ENCODE data around the gene SNED1. TPM values are rescaled to one million over a fixed set of nuclear protein-coding genes. Genes with fewer than 3 reads are reported as not detected.

Gene SNED1
- polyA plus RNA-seq, 2 of the 4 experiments (the other 2 are of a cell fraction), result 0.15 to 0.21 TPM

DNA sequence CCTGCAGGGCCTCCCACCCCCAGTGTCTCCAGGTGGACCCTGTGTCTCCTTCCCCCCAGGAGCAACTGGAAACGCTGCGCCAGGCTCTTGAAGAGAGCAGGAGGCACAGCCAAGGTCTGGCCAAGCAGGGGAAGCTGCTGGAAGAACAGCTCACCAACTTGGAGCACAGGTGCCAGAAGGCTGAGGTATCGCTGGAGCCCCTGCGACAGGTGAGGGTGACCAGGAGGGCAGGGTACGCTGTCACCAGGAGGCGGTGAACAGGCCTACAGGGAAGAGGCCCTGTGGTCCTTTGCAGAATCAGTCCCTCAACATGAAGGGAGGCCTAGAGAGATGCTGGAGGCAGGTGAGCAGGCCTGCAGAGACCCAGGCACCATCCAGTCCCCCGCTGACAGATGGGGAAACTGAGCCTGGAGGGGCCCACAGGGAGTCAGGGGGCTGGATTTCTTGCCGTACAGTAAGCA is 15.6 kb upstream of the SNED1 start:
- Histone ChIP-seq H3K4me3 (no peak overlapping the region), H3K4me2 (peak overlapping the region; percentile 82), H3K4me1 (peaks cover 27% of the 10 kb centered on the region), H3K9me3 (no peaks in the 10 kb centered on the region), H3K27ac (no peak overlapping the region)
- ChIA-PET CTCF (interaction anchor here (0.9 to 2.3 kb wide), 14 partner anchors 9 to 80 kb away, joined by 3 to 17 read pairs (median 4); no protein-coding TSS in a partner anchor), POLR2A (no interaction called here)
- no peak for DNase-seq (ENCODE audit: low read depth in 1 of 2, low spot score in 1 of 2)
- TF ChIP-seq FOSL2 (IDR thresholded peaks at IDR 0.05), result no peak
- no peak for TF ChIP-seq FOSL2 (CRISPR knock-in tag; IDR thresholded peaks at IDR 0.05)
- no peak for TF ChIP-seq NFE2L2 (conservative IDR thresholded peaks at IDR 0.05; ENCODE audit: low read length)
- ATAC-seq, result peak in 1 of 2 experiments; percentile 7; a peak in 2 of 6 replicates
- no peak for FAIRE-seq
- WGBS (ENCODE audit: missing lambda C conversion rate), result 66% methylated on average over 8 of the region's 8 CpGs

DNA sequence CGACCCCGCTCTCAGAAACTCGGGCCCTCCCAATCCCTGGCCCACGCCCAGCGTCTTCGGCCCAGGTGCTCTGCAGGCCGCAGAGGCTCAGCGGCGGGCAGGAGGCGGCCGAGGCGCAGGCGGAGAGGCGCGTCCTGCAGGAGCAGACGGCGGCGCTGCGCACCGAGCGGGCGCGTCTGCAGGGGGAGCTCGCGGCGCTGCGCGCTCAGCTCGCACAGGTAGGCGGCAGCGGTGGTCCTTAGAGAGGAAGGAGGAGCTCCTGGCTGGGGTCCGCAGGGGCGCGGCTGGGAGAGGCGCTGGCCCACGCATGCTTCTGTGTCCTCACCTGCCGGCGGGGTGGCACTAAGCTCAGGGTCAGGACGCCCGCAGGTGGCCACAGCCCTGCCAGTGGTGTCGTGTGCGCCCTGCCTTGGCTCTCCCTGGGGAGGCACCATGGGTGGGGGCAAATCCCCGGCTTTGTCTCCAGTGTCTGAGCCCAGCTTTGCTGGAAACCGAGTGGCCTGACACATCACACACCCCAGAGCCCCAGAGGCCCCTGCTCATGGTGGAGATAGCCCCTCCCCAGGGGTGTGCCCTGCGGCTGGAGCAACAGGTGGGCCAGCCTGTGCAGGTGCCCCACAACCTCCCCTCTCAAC is 14.9 kb upstream of the SNED1 start:
- DNase-seq (ENCODE audit: low read depth in 1 of 2, low spot score in 1 of 2) (peak; percentile 13 to 75), FAIRE-seq (no peak), ATAC-seq (peak; percentile 91 to 96)
- Histone ChIP-seq H3K4me3 (0 out of 3 replicates have a peak overlapping the region, but pooled peaks have one; percentile 26), H3K9me3 (no peaks in the 10 kb centered on the region), H3K4me1 (peaks cover 27% of the 10 kb centered on the region), H3K4me2 (peak overlapping the region; percentile 82), H3K27ac (no peak overlapping the region)
- ChIA-PET POLR2A (no interaction called here), CTCF (interaction anchor here (0.6 to 2.3 kb wide), 26 partner anchors 8 to 491 kb away, joined by 3 to 17 read pairs (median 4); no protein-coding TSS in a partner anchor)
- TF ChIP-seq SMC3 (IDR thresholded peaks at IDR 0.05) (peak; percentile 36; the same call in 1 of the 3 replicates), RAD21 (conservative IDR thresholded peaks at IDR 0.05 in 1 of 2, IDR thresholded peaks at IDR 0.05 in 1 of 2) (peak in 1 of 2 experiments; percentile 45; a peak in 3 of 5 replicates), SREBF2 (IDR thresholded peaks at IDR 0.05) (no peak), HDAC2 (IDR thresholded peaks at IDR 0.05) (0 out of 2 replicates have a peak, but pooled peaks have one; percentile 61)
- TF ChIP-seq, protein P1, sequence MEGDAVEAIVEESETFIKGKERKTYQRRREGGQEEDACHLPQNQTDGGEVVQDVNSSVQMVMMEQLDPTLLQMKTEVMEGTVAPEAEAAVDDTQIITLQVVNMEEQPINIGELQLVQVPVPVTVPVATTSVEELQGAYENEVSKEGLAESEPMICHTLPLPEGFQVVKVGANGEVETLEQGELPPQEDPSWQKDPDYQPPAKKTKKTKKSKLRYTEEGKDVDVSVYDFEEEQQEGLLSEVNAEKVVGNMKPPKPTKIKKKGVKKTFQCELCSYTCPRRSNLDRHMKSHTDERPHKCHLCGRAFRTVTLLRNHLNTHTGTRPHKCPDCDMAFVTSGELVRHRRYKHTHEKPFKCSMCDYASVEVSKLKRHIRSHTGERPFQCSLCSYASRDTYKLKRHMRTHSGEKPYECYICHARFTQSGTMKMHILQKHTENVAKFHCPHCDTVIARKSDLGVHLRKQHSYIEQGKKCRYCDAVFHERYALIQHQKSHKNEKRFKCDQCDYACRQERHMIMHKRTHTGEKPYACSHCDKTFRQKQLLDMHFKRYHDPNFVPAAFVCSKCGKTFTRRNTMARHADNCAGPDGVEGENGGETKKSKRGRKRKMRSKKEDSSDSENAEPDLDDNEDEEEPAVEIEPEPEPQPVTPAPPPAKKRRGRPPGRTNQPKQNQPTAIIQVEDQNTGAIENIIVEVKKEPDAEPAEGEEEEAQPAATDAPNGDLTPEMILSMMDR (IDR thresholded peaks at IDR 0.05), result peak; percentile 64
- 8% methylated on average over 19 of the region's 45 CpGs for WGBS (ENCODE audit: missing lambda C conversion rate)

- no peak overlapping the region for H3K27ac ChIP-seq
- H3K4me3 ChIP-seq, result no peak overlapping the region
- DNase-seq (ENCODE audit: low read depth in 1 of 2, low spot score in 1 of 2) (peak in 1 of 2 experiments; percentile 23), ATAC-seq (peak; percentile 28 to 33; a peak in 5 of 6 replicates), FAIRE-seq (no peak)
- CTCF ChIA-PET, result interaction anchor here (0.6 to 2.3 kb wide), 24 partner anchors 8 to 490 kb away, joined by 3 to 17 read pairs (median 4); no protein-coding TSS in a partner anchor
- no peaks in the 10 kb centered on the region for H3K9me3 ChIP-seq
- WGBS (ENCODE audit: missing lambda C conversion rate), result 51% methylated on average over 17 of the region's 18 CpGs
- H3K4me1 ChIP-seq, result peaks cover 27% of the 10 kb centered on the region
- POLR2A ChIA-PET, result no interaction called here
- H3K4me2 ChIP-seq, result peak overlapping the region; percentile 82; the same call in 2 of the 3 replicates
- TF ChIP-seq SREBF2 (IDR thresholded peaks at IDR 0.05) (no peak), HOXA7 (CRISPR knock-in tag; IDR thresholded peaks at IDR 0.05) (no peak), HOXB13 (CRISPR knock-in tag; IDR thresholded peaks at IDR 0.05; ENCODE audit: low read depth) (no peak), KDM1A (IDR thresholded peaks at IDR 0.05; ENCODE audit: low read depth) (no peak), MAFK (IDR thresholded peaks at IDR 0.05; ENCODE audit: partially characterized antibody) (no peak), ZFP36 (IDR thresholded peaks at IDR 0.05; ENCODE audit: borderline replicate concordance, partially characterized antibody) (no peak), EHMT2 (IDR thresholded peaks at IDR 0.05; ENCODE audit: low read depth) (no peak)
Measured at GRCh38 chr2:240983996-240984498, 14.4 kb upstream of the SNED1 start.

- FAIRE-seq, result no peak
- no peak overlapping the region for H3K4me3 ChIP-seq
- H3K4me1 ChIP-seq, result peaks cover 28% of the 10 kb centered on the region
- H3K27ac ChIP-seq, result peak overlapping the region; percentile 48 to 80
- peak overlapping the region; percentile 67 for H3K4me2 ChIP-seq
- ATAC-seq, result no peak
- ChIA-PET POLR2A (no interaction called here), CTCF (interaction anchor here (1.0 to 3.1 kb wide), 3 partner anchors 28 to 135 kb away, joined by 3 to 27 read pairs (median 3); no protein-coding TSS in a partner anchor)
- WGBS (ENCODE audit: missing lambda C conversion rate), result 57% methylated on average over 12 of the region's 20 CpGs
- no peaks in the 10 kb centered on the region for H3K9me3 ChIP-seq
- DNase-seq (ENCODE audit: low read depth in 1 of 2, low spot score in 1 of 2), result no peak
- TF ChIP-seq, protein P2, sequence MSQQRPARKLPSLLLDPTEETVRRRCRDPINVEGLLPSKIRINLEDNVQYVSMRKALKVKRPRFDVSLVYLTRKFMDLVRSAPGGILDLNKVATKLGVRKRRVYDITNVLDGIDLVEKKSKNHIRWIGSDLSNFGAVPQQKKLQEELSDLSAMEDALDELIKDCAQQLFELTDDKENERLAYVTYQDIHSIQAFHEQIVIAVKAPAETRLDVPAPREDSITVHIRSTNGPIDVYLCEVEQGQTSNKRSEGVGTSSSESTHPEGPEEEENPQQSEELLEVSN (IDR thresholded peaks at IDR 0.05; ENCODE audit: borderline replicate concordance, low read depth), result no peak
- TF ChIP-seq PHF8 (IDR thresholded peaks at IDR 0.05; ENCODE audit: borderline replicate concordance, low read depth), result no peak
- no peak for TF ChIP-seq HEYL (CRISPR knock-in tag; IDR thresholded peaks at IDR 0.05)
- TF ChIP-seq HMGXB4 (CRISPR knock-in tag; IDR thresholded peaks at IDR 0.05; ENCODE audit: borderline replicate concordance), result no peak
- TF ChIP-seq TFCP2L1 (CRISPR knock-in tag; IDR thresholded peaks at IDR 0.05), result no peak
- no peak for TF ChIP-seq POLR2AphosphoS2 (conservative IDR thresholded peaks at IDR 0.05; ENCODE audit: low read length)
- TF ChIP-seq NFE2L2 (conservative IDR thresholded peaks at IDR 0.05; ENCODE audit: low read length), result no peak
- no peak for TF ChIP-seq SREBF2 (IDR thresholded peaks at IDR 0.05)
- TF ChIP-seq CEBPB (IDR thresholded peaks at IDR 0.05), result no peak
- TF ChIP-seq CHD2 (IDR thresholded peaks at IDR 0.05; ENCODE audit: low read length, partially characterized antibody), result no peak
- no peak for TF ChIP-seq POLR2A (IDR thresholded peaks at IDR 0.05; ENCODE audit: low read length)
- TF ChIP-seq MYC (IDR thresholded peaks at IDR 0.05; ENCODE audit: borderline replicate concordance, low read length), result no peak
Measured at GRCh38 chr2:240985881-240986786, 12.3 kb upstream of the SNED1 start.
